GM23338 (cell line): ENCODE results near the gene COX5B. TPM values are rescaled to one million over a fixed set of nuclear protein-coding genes. Genes with fewer than 3 reads are reported as not detected.
"Not testable (repeated sequence)": the region's sequence is repeated elsewhere in the genome, so short reads cannot be mapped to it uniquely, and the experiment has no call there.

Experiments
- ATAC-seq: fragments of 200-7000 bp; cut with Tn5 transposase; 3 replicates; pipeline ENCODE4 v1.9.1; 2020
- DNase-seq: peaks from one replicate; pipeline ENCODE4 v3.0.0-alpha.2; 2015; ENCODE audit warnings: low spot score
- H2AFZ ChIP-seq: fragments of 200-600 bp; sonication (generic); 2 replicates; pipeline ENCODE4 v1.8.0; 2016; ENCODE audit warnings: antibody characterized with exemption, mild to moderate bottlenecking, moderate library complexity
- H3F3A ChIP-seq: fragments of 200-600 bp; sonication (generic); replicated peaks from 2 replicates; pipeline ENCODE4 v1.8.0; 2017; ENCODE audit warnings: antibody characterized with exemption, mixed run types, low read depth
- H3K27ac ChIP-seq: fragments of 200-600 bp; sonication (generic); 2 replicates; pipeline ENCODE4 v1.6.1; 2016; ENCODE audit warnings: low read depth
- H3K27me3 ChIP-seq: fragments of 200-600 bp; sonication (generic); 2 replicates; pipeline ENCODE4 v1.8.0; 2016; ENCODE audit warnings: mild to moderate bottlenecking, mixed run types, moderate library complexity; ENCODE audit not compliant: insufficient read depth
- H3K36me3 ChIP-seq: fragments of 200-600 bp; sonication (generic); 2 replicates; pipeline ENCODE4 v1.8.0; 2016; ENCODE audit warnings: mild to moderate bottlenecking; ENCODE audit not compliant: insufficient read depth
- H3K4me1 ChIP-seq: fragments of 200-600 bp; sonication (generic); 2 replicates; pipeline ENCODE4 v1.8.0; 2016; ENCODE audit warnings: mild to moderate bottlenecking, moderate library complexity; ENCODE audit not compliant: insufficient read depth
- H3K4me2 ChIP-seq: fragments of 200-600 bp; sonication (generic); 2 replicates; pipeline ENCODE4 v1.7.1; 2017; ENCODE audit warnings: mixed run types
- H3K4me3 ChIP-seq: fragments of 200-600 bp; sonication (generic); 2 replicates; pipeline ENCODE4 v1.6.1; 2016; ENCODE audit warnings: mixed run types
- H3K79me2 ChIP-seq: fragments of 200-600 bp; sonication (generic); replicated peaks from 2 replicates; pipeline ENCODE4 v1.8.0; 2017; ENCODE audit warnings: mild to moderate bottlenecking; ENCODE audit not compliant: insufficient read depth
- H3K9me2 ChIP-seq: fragments of 200-600 bp; sonication (generic); 2 replicates; pipeline ENCODE4 v1.8.0; 2017; ENCODE audit not compliant: insufficient read depth
- H4K20me1 ChIP-seq: fragments of 200-600 bp; sonication (generic); replicated peaks from 2 replicates; pipeline ENCODE4 v1.8.0; 2017; ENCODE audit warnings: mild to moderate bottlenecking; ENCODE audit not compliant: insufficient read depth
- H3K27ac Mint-ChIP-seq: 2 replicates; pipeline ENCODE4 v1.8.0; 2020; ENCODE audit warnings: inconsistent platforms, mild to moderate bottlenecking, moderate library complexity, mixed read lengths
- H3K27me3 Mint-ChIP-seq: 3 replicates; pipeline ENCODE4 v1.8.0; 2022; ENCODE audit warnings: low read depth, mild to moderate bottlenecking, moderate library complexity, mixed read lengths, inconsistent platforms; ENCODE audit not compliant: insufficient read depth, poor library complexity
- H3K36me3 Mint-ChIP-seq: 3 replicates; pipeline ENCODE4 v1.8.0; 2021; ENCODE audit warnings: low read depth, mild to moderate bottlenecking, inconsistent platforms, moderate library complexity, mixed read lengths
- H3K4me1 Mint-ChIP-seq: 3 replicates; pipeline ENCODE4 v1.8.0; 2020; ENCODE audit warnings: mild to moderate bottlenecking, inconsistent platforms, mixed read lengths
- H3K4me3 Mint-ChIP-seq: 3 replicates; pipeline ENCODE4 v1.8.0; 2021; ENCODE audit warnings: moderate library complexity, mild to moderate bottlenecking, inconsistent platforms, mixed read lengths
- H3K9me3 Mint-ChIP-seq: 3 replicates; pipeline ENCODE4 v1.8.0; 2020; ENCODE audit warnings: moderate library complexity, mild to moderate bottlenecking, inconsistent platforms, mixed read lengths
- CREB1 ChIP-seq: fragments of 250-450 bp; sonication (Bioruptor Pico); IDR thresholded peaks from 2 replicates; pipeline ENCODE4 v1.5.0; 2020; ENCODE audit warnings: low read depth, mild to moderate bottlenecking, moderate library complexity
- JUNB ChIP-seq: IDR thresholded peaks from one replicate; pipeline ENCODE4 v1.6.1; 2016; ENCODE audit warnings: antibody characterized with exemption; ENCODE audit not compliant: unreplicated experiment
- NANOG ChIP-seq: IDR thresholded peaks from 2 replicates; pipeline ENCODE4 v1.6.1; 2016; ENCODE audit warnings: antibody characterized with exemption, borderline replicate concordance
- ZNF114 ChIP-seq: fragments of 250-450 bp; sonication (Bioruptor Pico); IDR thresholded peaks from 2 replicates; pipeline ENCODE4 v1.5.0; 2020; ENCODE audit warnings: mild to moderate bottlenecking, moderate library complexity
- polyA plus RNA-seq: library from polyadenylated mRNA; unstranded; fragments of >200 nt; fragmentation: Nextera tagmentation; extraction: Ambion mirVana; gene quantifications from 2 replicates; pipeline ENCODE4 v1.2.1, GENCODE V29; 2016
- total RNA-seq: library from RNA; depleted of rRNA; stranded (reverse); fragments of >200 nt; shearing (Covaris generic); gene quantifications from 2 replicates; pipeline ENCODE4 v1.2.3, GENCODE V29; 2014

The COX5B gene
- total and polyA plus RNA-seq, 2 experiments from 2014 or later: 260 to 666 TPM

- no peak for TF ChIP-seq JUNB
These were observed 23.6 kb downstream of the COX5B start, which contains the start of gene C2orf92 (continued) for GRCh38 chr2:97669448-97669847.

GRCh38 chr2:97670471-97670870 is 24.6 kb downstream of the COX5B start:
- H3K9me2 ChIP-seq: no peaks in the 10 kb centered on the region
- H3K4me3 ChIP-seq: no peak overlapping the region
- H2AFZ ChIP-seq: no peak overlapping the region
- Mint-ChIP-seq H3K4me1 (peaks cover 4% of the 10 kb centered on the region; the same call in 2 of the 3 replicates), H3K4me3 (no peak overlapping the region), H3K36me3 (no peaks in the 10 kb centered on the region; the same call in 2 of the 3 replicates), H3K27me3 (peaks cover 9% of the 10 kb centered on the region), H3K27ac (no peak overlapping the region), H3K9me3 (no peaks in the 10 kb centered on the region)
- peaks cover 4% of the 10 kb centered on the region; the same call in 1 of the 2 replicates for H3K4me1 ChIP-seq
- no peaks in the 10 kb centered on the region for H3K79me2 ChIP-seq
- no peaks in the 10 kb centered on the region for H3F3A ChIP-seq
- ATAC-seq: no peak
- H3K27me3 ChIP-seq: no peaks in the 10 kb centered on the region
- DNase-seq: no peak
- H3K4me2 ChIP-seq: no peak overlapping the region
- no peaks in the 10 kb centered on the region for H4K20me1 ChIP-seq
- no peaks in the 10 kb centered on the region for H3K36me3 ChIP-seq
- TF ChIP-seq CREB1 (CRISPR knock-in tag): no peak
- no peak for TF ChIP-seq NANOG
- no peak overlapping the region for H3K27ac ChIP-seq

- DNase-seq (no peak), ATAC-seq (no peak)
- H3K36me3 Mint-ChIP-seq: no peaks in the 10 kb centered on the region; the same call in 2 of the 3 replicates
- H3K27me3 ChIP-seq: no peaks in the 10 kb centered on the region
- peaks cover 9% of the 10 kb centered on the region; the same call in 2 of the 3 replicates for H3K4me1 Mint-ChIP-seq
- H3K4me1 ChIP-seq: peaks cover 7% of the 10 kb centered on the region; the same call in 1 of the 2 replicates
- no peaks in the 10 kb centered on the region for H3K9me3 Mint-ChIP-seq
- no peaks in the 10 kb centered on the region for H4K20me1 ChIP-seq
- H3K4me3 Mint-ChIP-seq: no peak overlapping the region
- no peak for TF ChIP-seq ZNF114
- H2AFZ ChIP-seq: no peak overlapping the region
- no peaks in the 10 kb centered on the region for H3F3A ChIP-seq
- H3K9me2 ChIP-seq: no peaks in the 10 kb centered on the region
- no peak overlapping the region for H3K27ac Mint-ChIP-seq
- no peak overlapping the region for H3K4me2 ChIP-seq
- no peaks in the 10 kb centered on the region for H3K36me3 ChIP-seq
- H3K27ac ChIP-seq: no peak overlapping the region
- no peaks in the 10 kb centered on the region for H3K79me2 ChIP-seq
- no peak overlapping the region for H3K4me3 ChIP-seq
- peaks cover 9% of the 10 kb centered on the region for H3K27me3 Mint-ChIP-seq
These were observed 25.7 kb downstream of the COX5B start for GRCh38 chr2:97671526-97671925.

- not testable (repeated sequence) for H3K4me2 ChIP-seq, H3K4me3 ChIP-seq, H3K79me2 ChIP-seq, H3K36me3 ChIP-seq, H3K4me3 Mint-ChIP-seq, H3K4me1 Mint-ChIP-seq, ATAC-seq, DNase-seq, H3K4me1 ChIP-seq, H3K27ac ChIP-seq, H3K27me3 Mint-ChIP-seq, H3K9me2 ChIP-seq, H3K36me3 Mint-ChIP-seq, H2AFZ ChIP-seq, H4K20me1 ChIP-seq, H3K9me3 Mint-ChIP-seq, H3F3A ChIP-seq, H3K27me3 ChIP-seq, H3K27ac Mint-ChIP-seq
These were observed 26.8 kb downstream of the COX5B start for GRCh38 chr2:97672606-97673140.
